CD4-positive, alpha-beta T cell treated with Interleukin-15 for 4 hours (primary cell): ENCODE data around the gene CCDC33.
"Not testable (repeated sequence)": the region's sequence is repeated elsewhere in the genome, so short reads cannot be mapped to it uniquely, and the experiment has no call there.

Experiments
- DNase-seq: peaks from one replicate; pipeline ENCODE4 v3.0.0-alpha.2; 2020; ENCODE audit warnings: low spot score

CCDC33 gene

DNA sequence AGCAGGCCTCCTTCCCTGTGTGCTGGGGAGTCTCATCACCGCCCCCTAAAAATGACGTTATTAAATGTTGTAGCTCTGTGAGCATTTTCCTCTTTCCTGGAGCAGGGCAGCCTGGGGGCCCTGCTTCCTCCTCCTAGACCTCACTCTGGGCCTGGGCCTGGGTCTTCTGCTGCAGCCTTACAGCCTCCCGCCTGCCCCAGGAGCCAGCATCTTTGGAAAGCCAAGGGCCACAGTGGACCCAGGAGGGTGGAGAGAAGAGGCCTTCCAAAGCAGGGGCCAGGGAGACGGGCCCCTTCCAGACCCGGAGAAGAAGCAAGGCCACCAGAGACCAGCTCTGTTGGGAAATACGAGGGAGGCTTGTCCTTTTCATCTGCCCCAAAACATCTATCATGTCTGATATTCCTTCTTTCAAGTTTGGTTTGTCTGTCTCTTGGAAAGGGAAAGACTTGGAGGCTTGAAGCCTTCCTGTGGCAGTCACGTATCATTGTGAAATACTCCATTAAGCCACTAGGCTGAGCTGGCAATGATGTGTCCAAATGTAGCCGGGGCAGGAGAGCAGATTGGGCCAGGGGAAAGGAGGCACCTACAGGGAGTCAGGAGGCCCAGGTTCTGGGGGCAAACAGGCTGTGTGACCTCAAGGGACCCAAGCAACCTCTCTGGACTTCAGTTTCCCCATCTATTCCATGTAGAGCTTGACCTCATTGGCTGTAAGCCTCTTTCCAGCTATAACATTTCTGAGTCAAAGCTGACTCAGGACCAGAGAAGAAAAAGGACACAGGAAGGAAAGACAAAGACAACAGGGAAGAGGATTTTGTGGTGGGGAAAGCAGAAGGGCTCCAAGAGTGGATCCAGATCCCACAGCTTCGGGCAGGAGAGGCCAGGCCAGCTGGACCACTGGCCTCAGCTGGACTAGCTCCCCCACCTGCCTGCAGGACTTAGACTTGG, 100.2 kb downstream of the CCDC33 start:
- DNase-seq, result no peak

DNA sequence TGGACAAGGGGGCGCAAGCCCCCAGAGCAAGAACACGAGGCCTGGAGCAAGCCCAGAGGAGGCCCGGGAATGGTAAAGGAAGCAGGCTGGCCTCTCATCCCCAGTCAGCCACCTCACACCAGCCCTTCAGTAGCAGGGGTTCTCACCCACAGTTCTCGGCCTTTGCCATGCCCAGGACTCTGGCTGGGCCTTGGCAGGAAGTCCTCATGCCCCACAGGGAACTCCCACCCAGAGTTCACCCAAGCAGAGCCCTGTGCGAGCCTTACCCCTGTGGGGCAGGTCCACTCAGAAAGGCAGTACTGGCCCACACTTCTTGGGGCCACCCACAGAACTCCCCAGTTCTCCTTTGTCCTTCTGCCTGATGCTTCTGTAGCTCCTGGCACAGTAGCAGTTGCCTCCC, 101.0 kb downstream of the CCDC33 start:
- DNase-seq, result no peak

DNA sequence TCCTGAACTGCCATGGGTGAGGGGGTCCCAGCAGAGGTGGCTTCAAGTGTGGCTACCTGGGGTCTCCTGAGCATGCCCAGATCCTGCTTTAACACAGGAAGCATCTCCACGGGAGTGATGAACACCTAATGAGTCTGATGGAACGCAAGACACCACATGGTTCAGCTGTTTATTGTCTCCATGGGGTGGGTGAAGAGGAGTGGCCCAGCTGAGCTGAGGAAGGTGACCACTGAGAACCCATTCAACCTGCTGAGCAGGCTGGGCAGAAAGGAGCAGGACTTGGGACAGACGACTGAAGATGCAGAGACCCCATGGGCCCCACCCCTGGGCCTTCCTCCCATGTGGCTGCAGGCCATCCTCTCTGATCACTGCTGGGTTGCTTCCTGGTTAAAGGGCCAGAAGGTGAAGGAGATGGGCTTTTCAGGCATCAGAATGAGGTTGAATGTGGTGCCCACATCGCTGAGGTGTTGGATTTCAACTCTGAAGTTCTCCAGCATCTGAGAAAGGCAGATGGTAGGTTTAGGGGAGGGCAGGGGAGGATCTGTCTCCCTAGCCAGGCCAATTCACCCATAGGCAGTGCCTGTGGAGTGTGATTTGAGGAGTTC, 101.6 kb downstream of the CCDC33 start:
- no peak for DNase-seq

DNA sequence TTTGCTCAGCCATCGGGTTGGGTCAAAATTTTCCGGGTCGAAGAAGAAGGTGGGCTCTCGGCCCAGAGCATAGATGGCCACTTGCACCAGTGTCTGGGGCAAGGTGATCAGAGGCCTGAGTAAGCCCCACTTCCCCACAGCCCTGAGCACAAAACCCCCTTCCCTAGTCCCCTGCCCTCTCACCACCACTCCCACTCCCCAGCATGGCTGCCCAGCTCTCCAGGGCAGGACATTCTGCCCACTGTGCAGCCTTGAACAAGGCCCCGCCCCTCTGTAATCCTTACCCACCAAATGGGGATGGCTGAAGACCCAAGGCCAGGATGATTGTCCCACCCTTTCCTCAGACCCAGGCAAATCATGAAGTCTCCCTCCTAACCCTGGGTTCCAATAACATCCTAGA, 102.5 kb downstream of the CCDC33 start:
- DNase-seq, result no peak

DNA sequence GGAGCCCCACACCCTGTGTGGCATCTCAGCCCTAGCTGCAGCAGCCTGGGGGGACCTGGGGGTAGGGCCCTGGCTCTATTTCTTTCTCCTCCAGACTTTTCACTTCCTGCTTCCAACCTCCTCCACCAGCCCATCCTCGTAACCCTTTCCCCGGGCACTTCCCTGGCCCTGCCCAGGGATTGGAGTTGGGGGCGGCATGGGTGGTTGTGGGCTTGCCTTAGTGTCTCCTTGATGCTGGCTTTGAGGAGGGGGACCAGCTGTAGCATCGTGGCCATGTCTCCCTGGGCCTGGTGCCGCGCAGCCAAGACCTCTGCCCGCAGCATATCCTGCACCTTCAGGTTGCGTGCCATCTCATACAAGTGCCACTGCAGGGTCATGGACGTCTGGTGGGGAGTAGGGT, 103.2 kb downstream of the CCDC33 start:
- DNase-seq, result no peak

DNA sequence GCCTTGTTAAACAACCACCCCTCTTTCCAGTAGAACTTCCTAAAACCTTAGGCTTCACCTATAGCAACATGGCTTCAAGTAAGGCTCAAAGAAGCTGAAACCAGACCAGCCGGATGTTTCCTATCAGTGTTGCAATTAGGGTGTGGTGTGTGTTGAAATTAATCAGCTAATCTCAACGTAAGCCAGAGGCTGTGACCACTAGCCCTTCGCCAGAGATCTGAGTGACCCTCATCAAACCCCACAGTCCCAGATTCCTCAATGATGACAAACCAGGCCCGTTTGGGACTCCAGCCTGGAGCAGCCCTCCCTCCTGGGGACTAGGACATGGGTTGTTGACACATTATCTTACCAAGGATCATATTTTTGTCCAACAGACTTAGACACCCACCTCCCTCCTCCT, 104.0 kb downstream of the CCDC33 start:
- DNase-seq, result no peak

DNA sequence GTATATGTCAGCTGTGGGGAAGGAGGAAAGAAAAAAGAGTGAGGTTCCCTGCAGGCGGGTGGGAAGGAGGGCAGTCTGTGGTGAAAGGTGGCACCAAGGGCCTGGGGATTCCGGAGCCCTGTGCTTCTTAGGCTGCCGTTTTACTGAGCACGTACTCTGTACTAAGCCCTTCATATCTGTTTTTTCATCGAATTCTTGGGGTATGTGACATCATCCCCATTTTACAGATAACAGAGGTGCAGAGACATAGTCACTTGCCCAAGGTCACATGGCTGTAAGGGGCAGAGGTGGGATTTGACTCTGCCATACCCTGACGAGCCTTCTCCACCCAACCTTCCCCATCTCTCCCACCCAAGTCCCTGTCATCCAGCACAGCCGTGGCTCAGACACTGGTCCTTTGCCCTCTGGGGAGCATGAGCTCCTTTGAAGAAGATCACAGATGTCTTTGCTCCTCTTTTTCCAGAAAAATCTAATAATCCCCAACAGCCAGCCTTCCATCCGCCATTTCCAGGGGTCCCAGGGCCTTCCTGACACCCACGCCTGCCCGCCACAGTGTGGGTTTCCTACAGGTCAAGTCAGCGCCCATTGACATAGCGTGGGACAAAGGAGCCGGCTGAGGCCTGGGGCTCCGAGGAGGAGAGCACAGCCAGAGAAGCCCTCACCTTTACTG, 107.1 kb downstream of the CCDC33 start:
- DNase-seq, result no peak

DNA sequence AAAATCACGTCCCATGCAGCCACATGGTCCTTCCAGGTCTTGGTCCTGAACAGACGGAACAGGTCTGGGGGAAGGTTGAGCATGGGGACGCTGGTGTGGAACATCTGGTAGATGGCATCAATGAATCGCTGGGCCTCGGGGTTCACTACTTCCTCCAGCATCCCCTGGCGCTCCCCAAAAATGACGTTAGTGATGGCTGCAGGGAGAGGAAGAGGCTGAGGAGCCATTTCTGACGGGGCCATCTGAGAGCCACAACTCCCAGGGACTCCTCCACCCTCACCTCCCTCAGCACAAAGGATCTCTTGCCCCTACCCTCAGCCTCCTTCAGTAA, 107.6 kb downstream of the CCDC33 start:
- DNase-seq, result no peak

DNA sequence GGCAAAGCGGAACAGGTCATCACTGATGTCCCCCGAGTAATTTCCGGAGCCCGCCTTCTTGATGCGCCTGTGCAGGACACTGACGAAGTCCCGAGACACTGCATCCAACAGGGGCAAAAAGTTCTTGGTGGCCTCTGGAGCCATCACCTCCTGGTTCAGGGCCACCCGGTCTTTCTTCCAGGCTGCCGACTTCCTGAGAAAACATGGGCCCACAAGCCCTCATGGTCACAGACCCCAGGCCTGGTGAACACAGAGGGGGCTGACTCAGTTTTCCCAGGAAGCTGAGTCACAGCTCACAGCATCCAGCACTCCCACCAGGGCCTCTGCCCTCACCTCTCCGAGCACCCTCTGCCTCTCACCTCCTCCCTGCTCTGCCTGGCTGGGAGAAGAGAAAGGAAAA, 108.9 kb downstream of the CCDC33 start:
- DNase-seq, result no peak

DNA sequence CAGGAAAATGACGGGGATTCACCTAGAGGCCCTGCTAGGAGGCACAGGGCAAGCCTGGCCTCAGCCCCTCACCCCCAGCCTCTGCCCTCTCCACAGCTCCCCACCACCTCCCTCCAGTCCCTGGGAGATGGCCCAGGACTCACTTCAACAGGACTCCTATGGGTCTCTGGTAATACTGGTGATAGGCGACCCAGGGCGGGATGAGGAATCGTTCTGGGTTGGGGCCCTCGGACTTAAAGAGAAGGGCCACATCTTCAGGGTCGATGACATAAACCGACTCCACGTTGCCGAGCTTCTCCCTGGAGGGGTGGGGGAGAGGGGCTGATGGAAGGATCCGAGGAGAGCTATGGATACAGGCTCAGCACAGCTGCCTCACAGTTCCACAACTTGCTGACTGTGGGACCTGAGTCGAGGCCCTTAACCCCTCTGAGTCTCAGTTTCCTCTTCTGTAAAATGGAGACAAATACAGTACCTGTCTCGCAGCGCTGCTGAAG, 111.7 kb downstream of the CCDC33 start:
- DNase-seq, result no peak

DNA sequence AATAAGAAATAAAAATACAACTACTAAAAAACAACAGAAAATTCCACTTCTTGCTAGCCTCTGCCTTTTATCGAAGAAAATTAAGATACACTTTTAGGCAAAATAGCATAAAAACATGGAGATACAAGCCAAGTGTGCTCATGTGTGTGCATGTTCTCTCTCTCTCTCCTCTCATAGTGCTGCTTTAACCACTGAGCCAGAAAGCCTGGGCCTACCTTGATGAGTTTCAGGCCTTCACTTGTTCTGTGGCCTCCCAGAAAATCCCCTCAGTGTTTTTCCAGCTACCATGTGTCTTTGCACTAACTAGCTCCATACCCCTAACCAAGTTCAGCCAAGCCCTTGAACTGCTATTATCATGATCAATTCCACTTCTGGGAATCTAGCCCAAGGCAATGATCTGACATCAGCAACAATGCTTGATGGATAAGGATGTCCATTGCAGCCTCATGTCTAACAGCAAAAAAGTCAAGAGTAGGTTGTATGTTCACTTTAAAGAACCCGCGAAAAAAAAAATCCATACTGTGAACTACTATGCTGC, 113.2 kb downstream of the CCDC33 start:
- DNase-seq, result no peak

DNA sequence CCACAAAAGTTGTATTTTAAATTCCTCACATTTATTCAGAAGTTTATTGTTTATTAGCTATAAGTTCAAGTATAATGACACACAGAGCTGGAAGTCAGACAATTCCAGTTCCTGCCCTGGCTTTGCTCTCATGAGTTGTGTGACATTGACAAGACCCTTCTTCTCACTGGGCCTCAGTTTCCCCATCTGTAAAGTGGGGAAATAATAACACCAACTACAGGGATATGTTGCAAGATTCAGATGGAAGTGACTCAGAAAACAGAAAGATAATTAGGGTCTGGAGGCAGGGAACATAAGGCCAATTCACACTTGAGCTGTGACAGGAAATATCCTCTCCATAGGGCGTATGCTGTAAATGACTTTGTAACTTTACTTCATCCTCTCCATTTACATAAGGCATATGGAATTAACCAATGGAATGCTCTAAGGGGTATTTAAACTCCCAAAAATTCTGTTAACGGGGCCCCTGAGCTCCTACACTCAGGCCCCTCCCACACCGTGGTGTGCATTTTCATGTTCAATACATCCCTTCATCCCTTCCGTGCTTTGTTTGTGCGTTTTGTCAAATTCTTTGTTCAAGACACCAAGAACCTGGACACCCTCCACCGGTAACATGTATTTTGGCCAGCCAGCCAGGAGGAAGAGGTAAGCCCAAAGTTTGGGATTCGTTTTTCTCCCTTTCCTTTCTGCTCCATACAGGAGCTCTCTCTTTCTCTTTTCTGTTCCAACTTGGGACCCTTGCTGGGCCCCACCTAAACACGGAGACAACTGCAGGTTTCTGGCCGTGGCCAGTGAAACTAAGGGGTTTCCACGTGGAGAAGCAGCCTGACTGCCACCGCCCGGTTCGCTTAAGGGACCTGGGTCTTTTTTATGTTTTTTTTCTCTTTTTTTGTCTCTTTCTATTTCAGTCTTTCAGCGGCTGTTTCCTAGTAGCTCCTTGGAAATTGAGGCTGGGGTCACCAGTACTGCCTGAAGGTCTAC, 114.5 kb downstream of the CCDC33 start:
- no peak for DNase-seq

DNA sequence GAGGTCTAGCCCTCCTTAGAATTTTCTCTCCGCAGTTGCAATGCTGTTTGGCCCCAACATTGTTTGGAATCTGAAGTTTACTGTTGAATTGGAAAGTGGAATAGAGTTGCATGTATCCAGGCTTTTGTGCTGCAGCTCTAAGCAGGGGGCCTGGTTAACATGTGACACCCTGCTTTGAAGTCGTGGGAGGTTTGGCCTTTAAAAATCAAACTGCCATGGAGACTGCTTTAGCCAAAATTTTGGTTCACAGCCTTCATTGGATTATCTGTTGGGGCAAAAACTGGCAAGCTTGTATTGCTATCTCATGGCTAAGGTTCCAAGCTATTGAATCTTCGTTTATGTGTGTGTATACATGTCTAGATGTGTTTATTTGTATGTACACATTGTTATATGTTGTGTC, 115.5 kb downstream of the CCDC33 start:
- no peak for DNase-seq

DNA sequence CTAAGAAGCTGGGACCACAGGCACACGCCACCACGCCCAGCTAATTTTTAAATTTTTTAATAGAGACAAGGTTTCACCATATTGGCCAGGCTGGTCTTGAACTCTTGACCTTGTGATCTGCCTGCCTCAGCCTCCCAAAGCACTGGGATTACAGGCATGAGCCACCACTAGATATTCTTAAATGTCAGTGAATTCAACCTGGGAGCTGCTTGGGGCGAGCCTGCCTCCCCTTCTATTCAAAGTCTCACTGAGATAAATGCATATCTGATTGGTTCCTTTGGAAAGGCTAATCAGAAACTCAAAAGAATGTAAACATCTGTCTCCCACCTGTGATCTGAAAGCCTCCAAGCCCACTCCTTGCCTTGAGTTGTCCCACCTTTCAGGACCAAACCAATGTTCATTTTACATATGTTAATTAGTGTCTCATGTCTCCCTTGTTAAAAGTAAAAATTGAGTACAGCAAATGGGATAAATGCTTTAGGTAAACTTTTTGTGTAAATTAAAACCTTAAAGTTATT, 116.3 kb downstream of the CCDC33 start:
- no peak for DNase-seq

DNA sequence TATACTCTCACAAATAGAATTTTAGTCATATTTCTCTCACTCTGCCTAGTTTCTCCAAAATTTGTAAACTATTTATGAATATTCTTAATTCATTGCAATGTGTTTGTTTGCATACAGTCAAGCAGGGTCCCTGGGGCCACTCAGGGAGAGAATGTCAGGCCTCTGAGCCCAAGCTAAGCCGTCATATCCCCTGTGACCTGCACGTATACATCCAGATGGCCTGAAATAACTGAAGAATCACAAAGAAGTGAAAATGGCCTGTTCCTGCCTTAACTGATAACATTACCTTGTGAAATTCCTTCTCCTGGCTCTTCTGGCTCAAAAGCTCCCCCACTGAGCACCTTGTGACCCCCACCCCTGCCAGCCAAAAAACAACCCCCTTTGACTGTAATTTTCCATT, 117.9 kb downstream of the CCDC33 start:
- DNase-seq, result not testable (repeated sequence)

DNA sequence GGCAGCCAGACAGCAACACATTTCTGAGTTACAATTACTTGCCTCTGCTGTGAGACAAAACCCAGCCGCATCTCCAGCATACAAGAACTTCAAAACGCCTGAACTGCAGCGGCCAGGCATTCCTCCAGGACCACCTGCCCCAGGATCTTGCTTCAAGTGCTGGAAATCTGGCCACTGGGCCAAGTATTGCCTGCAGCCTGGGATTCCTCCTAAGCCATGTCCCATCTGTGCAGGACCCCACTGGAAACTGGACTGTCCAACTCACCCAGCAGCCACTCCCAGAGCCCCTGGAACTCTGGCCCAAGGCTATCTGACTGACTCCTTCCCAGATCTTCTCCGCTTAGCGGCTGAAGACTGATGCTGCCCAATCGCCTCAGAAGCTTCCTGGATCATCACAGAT, 119.9 kb downstream of the CCDC33 start:
- not testable (repeated sequence) for DNase-seq

DNA sequence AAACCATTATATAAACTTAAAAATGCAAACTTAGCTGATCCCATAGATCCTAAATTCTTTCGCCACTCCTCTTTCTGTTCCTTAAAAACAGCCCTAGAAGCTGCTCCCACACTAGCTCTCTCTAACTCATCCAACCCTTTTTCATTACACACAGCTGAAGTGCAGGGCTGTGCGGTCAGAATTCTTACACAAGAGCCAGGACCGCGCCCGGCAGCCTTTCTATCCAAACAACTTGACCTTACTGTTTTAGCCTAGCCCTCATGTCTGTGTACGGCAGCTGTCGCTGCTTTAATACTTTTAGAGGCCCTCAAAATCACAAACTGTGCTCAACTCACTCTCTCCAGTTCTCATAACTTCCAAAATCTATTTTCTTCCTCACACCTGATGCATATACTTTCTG, 121.4 kb downstream of the CCDC33 start:
- DNase-seq, result not testable (repeated sequence)

DNA sequence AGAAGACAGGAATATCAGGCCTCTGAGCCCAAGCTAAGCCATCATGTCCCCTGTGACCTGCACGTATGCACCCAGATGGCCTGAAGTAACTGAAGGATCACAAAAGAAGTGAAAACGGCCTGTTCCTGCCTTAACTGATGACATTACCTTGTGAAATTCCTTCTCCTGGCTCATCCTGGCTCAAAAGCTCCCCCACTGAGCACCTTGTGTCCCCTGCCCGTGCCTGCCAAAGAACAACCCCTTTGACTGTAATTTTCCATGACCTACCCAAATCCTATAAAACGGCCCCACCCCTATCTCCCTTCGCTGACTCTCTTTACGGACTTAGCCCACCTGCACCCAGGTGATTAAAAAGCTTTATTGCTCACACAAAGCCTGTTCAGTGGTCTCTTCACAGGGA, 123.2 kb downstream of the CCDC33 start:
- DNase-seq, result not testable (repeated sequence)

DNA sequence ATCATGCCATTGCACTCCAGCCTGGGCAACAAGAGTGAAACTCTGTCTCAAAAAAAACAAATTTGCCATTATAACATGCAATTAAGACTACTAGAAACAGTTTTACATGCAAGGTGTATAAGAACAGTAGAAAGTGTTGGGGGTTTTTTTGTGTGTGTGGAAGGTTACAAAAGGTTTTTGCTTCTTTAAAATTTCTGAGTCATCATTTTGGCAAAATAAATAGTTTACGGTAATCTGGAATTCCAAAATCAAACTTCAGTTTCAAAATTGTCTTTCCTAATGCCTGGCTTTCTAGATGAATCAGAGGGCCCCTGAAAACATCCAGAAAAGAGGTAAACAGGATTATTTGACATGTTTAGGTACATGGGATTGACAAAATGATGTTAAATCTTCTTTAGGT, 124.7 kb downstream of the CCDC33 start:
- DNase-seq, result not testable (repeated sequence)

DNA sequence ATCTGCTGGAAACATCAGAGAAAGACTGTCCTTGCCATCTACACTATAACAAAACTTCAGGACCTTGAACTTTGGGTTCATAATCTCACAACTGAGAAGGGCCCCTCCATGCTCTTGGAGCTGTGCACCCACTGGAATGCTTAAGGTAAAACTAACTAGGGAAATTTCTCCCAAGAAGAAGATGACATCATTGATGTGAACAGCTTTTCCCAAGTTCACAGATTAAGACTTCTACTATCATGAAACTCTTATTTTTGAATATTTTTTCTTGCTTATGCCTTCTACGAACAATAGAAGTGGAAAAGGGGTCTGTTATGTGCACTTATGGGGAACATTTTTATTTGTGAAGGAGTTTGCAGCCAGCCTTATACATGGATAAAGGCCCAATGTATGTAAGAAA, 126.4 kb downstream of the CCDC33 start:
- no peak for DNase-seq

DNA sequence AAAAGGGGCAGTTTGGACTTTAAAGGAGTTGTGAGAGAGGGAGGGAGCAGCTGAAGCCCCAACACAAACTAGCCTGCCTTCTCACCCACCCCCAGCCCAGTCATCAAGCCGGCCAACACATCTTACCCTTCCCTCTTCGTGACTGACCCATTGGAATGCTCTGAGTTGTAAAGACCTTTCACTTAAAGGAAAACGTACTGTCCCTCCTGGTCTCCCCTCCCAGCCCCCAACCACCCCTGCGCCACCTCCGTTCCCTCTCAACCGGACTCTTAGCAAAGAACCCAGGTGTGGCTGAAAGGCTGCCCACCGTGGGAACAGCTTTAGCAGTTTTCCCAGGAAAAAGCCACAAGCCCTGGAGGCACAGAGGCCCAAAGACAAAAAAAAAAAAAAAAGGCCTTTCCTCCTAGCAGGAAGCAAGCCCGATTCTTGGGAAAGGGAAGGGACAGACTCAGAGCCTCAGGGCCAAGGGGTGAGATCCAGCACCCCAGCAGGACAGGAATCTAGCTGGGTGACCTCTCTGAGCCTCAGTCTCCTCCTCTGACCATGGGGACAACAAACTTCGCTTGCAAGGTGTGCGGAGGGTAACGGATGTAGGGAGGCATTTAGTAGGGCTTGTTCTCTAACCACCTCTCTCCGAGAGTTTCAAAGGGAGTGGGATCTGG, 128.9 kb downstream of the CCDC33 start:
- DNase-seq, result no peak
